Thyroid gland (tissue), 4 donors: ENCODE data around the gene SH3TC1. TPM values are rescaled to one million over a fixed set of nuclear protein-coding genes. Genes with fewer than 3 reads are reported as not detected.

Source experiments
- DNase-seq, 2 donors: peaks; one replicate each; pipeline ENCODE4 v3.0.0-alpha.2; 2019
- H3K27ac ChIP-seq, 3 donors: fragments of 200-600 bp; sonication (generic); 1 replicate in 2 of 3; 2 replicates in 1 of 3; pipeline ENCODE4 v1.5.1; 2016 to 2019; ENCODE audit warnings: mild to moderate bottlenecking in 1 of 3, moderate library complexity in 1 of 3
- H3K27me3 ChIP-seq: fragments of 200-600 bp; sonication (generic); one replicate; pipeline ENCODE4 v1.5.1; 2019
- H3K36me3 ChIP-seq, 2 donors: fragments of 200-600 bp; sonication (generic); one replicate each; pipeline ENCODE4 v1.5.1; 2016 to 2019
- H3K4me1 ChIP-seq, 2 donors: fragments of 200-600 bp; sonication (generic); one replicate each; pipeline ENCODE4 v1.5.1; 2017 to 2019
- H3K4me3 ChIP-seq, 3 donors: fragments of 200-600 bp; sonication (generic); replicated peaks in 1 of 3; 1 replicate in 2 of 3; 2 replicates in 1 of 3; pipeline ENCODE4 v1.5.1; 2016; ENCODE audit warnings: mild to moderate bottlenecking in 1 of 3
- H3K9me3 ChIP-seq: fragments of 200-600 bp; sonication (generic); one replicate; pipeline ENCODE4 v1.5.1; 2017
- CTCF ChIP-seq, 6 experiments: fragments of 200-600 bp in 3 of 6; fragments of 450-650 bp in 3 of 6; sonication (generic) in 3 of 6; IDR thresholded peaks; one replicate each; pipeline ENCODE4 v1.5.1; 2016 to 2019; ENCODE audit warnings: antibody characterized with exemption in 6 of 6, mild to moderate bottlenecking in 2 of 6, inconsistent platforms in 1 of 6, moderate library complexity in 1 of 6
- POLR2A ChIP-seq, 2 donors: fragments of 450-650 bp; IDR thresholded peaks; one replicate each; pipeline ENCODE4 v1.6.1; 2017; ENCODE audit warnings: antibody characterized with exemption in 2 of 2, mild to moderate bottlenecking in 2 of 2, moderate library complexity in 1 of 2
- WGBS, 2 donors: methylation state at CpG; one replicate each; pipeline ENCODE4 v1.1.5; 2017; 5-methylcytosine and 5-hydroxymethylcytosine counted together
- intact Hi-C: fragments of 100-400 bp; cut with DNase I; formaldehyde crosslinking; loops from one replicate; pipeline ENCODE4 v1.15.1; 2023
- total RNA-seq, 4 donors: library from RNA; depleted of rRNA; stranded (reverse); fragments of >200 nt; gene quantifications; one replicate each; pipeline ENCODE4 v1.2.3, GENCODE V29; 2016

SH3TC1 gene
- total RNA-seq, 4 donors from 2014 or later, result 13.5 to 29.5 (median 16.4) TPM

GRCh38 chr4:8265171-8265929, 66.3 kb downstream of the SH3TC1 start:
- no peak overlapping the region for H3K27ac ChIP-seq
- H3K27me3 ChIP-seq, result no peaks in the 10 kb centered on the region
- 88 to 91% methylated on average over 14 to 20 of the region's 20 CpGs for WGBS, 2 donors
- TF ChIP-seq CTCF (IDR thresholded peaks at IDR 0.05) (no peak), POLR2A (IDR thresholded peaks at IDR 0.05) (no peak)
- no peak overlapping the region for H3K4me3 ChIP-seq
- no peaks in the 10 kb centered on the region for H3K9me3 ChIP-seq
- H3K4me1 ChIP-seq, result peaks cover 7 to 23% of the 10 kb centered on the region in 2 donors
- no peak for DNase-seq
- H3K36me3 ChIP-seq, result no peaks in the 10 kb centered on the region
- intact Hi-C loops, result no loop called here

- H3K27ac ChIP-seq, result no peak overlapping the region
- H3K36me3 ChIP-seq, result no peaks in the 10 kb centered on the region
- DNase-seq, result no peak
- 92 to 93% methylated on average over 6 of the region's 6 CpGs for WGBS, 2 donors
- peaks cover 7 to 23% of the 10 kb centered on the region in 2 donors for H3K4me1 ChIP-seq
- H3K9me3 ChIP-seq, result no peaks in the 10 kb centered on the region
- intact Hi-C loops, result no loop called here
- H3K4me3 ChIP-seq, result no peak overlapping the region
- TF ChIP-seq CTCF (IDR thresholded peaks at IDR 0.05) (no peak), POLR2A (IDR thresholded peaks at IDR 0.05) (no peak)
- no peaks in the 10 kb centered on the region for H3K27me3 ChIP-seq
Measured at GRCh38 chr4:8266088-8266487, 67.0 kb downstream of the SH3TC1 start.

- Histone ChIP-seq H3K27ac (no peak overlapping the region), H3K9me3 (no peaks in the 10 kb centered on the region), H3K4me3 (no peak overlapping the region), H3K4me1 (peaks cover 7 to 25% of the 10 kb centered on the region in 2 donors), H3K36me3 (no peaks in the 10 kb centered on the region), H3K27me3 (no peaks in the 10 kb centered on the region)
- no peak for DNase-seq
- WGBS, 2 donors, result 81 to 82% methylated on average over 4 to 7 of the region's 8 CpGs
- no peak for TF ChIP-seq POLR2A (IDR thresholded peaks at IDR 0.05)
- TF ChIP-seq CTCF (IDR thresholded peaks at IDR 0.05), result no peak
- intact Hi-C loops, result no loop called here
Measured at GRCh38 chr4:8266508-8266907, 67.4 kb downstream of the SH3TC1 start.

GRCh38 chr4:8267077-8267476, 68.0 kb downstream of the SH3TC1 start:
- Histone ChIP-seq H3K4me1 (peaks cover 7 to 29% of the 10 kb centered on the region in 2 donors), H3K9me3 (no peaks in the 10 kb centered on the region), H3K27ac (no peak overlapping the region), H3K27me3 (no peaks in the 10 kb centered on the region), H3K4me3 (no peak overlapping the region), H3K36me3 (no peaks in the 10 kb centered on the region)
- 45 to 50% methylated on average over 9 to 12 of the region's 13 CpGs for WGBS, 2 donors
- intact Hi-C loops, result no loop called here
- DNase-seq, result peak; percentile 83 to 84
- peak; percentile 28 to 83 (median 68) for TF ChIP-seq CTCF (IDR thresholded peaks at IDR 0.05)
- no peak for TF ChIP-seq POLR2A (IDR thresholded peaks at IDR 0.05)

- no peak for DNase-seq
- no peaks in the 10 kb centered on the region for H3K27me3 ChIP-seq
- H3K9me3 ChIP-seq, result no peaks in the 10 kb centered on the region
- WGBS, 2 donors, result 95 to 97% methylated on average over 7 of the region's 7 CpGs
- no peak overlapping the region for H3K4me3 ChIP-seq
- no peak for TF ChIP-seq CTCF (IDR thresholded peaks at IDR 0.05)
- no peak for TF ChIP-seq POLR2A (IDR thresholded peaks at IDR 0.05)
- intact Hi-C loops, result no loop called here
- no peaks in the 10 kb centered on the region for H3K36me3 ChIP-seq
- H3K27ac ChIP-seq, result no peak overlapping the region
- H3K4me1 ChIP-seq, result peaks cover 7 to 41% of the 10 kb centered on the region in 2 donors
Measured at GRCh38 chr4:8268211-8268610, 69.1 kb downstream of the SH3TC1 start.
